ENCODE data around the gene PPM1H. TPM values are rescaled to one million over a fixed set of nuclear protein-coding genes. Genes with fewer than 3 reads are reported as not detected.

PPM1H gene
- under 0.01 and 5.0 TPM in 2 replicates for total RNA-seq

GRCh38 chr12:62934799-62935674 lies at the start of gene PPM1H:
Gene PPM1H (minus strand): TSS chr12:62935150. CDS start chr12:62934736, 414 bp downstream.

Other genes with a start within 250 kb of the PPM1H start
- not detected in 2 replicates for gene AVPR1A, start 216.1 kb upstream of the PPM1H start, total RNA-seq

All from nasal cavity respiratory epithelium epithelial cell of viscerocranial mucosa (primary cell).